Lung (tissue), 12 donors: ENCODE measurements around the gene SPIRE2. TPM values are rescaled to one million over a fixed set of nuclear protein-coding genes. Genes with fewer than 3 reads are reported as not detected.
"Not testable (repeated sequence)": the region's sequence is repeated elsewhere in the genome, so short reads cannot be mapped to it uniquely, and the experiment has no call there.

Experiments
- ATAC-seq: fragments of 200-7000 bp; cut with Tn5 transposase; one replicate; pipeline ENCODE4 v1.9.1; 2020; ENCODE audit warnings: moderate number of reproducible peaks; ENCODE audit not compliant: insufficient read depth, low FRiP score
- DNase-seq, 3 donors: peaks; one replicate each; pipeline ENCODE4 v3.0.0-alpha.2; 2013 to 2017
- H3K27ac ChIP-seq, 2 donors: one replicate each; pipeline ENCODE4 v1.5.1; 2013; ENCODE audit warnings: mild to moderate bottlenecking in 2 of 2, moderate library complexity in 2 of 2, control low read depth in 1 of 2, inconsistent platforms in 1 of 2, low read depth in 1 of 2, low read length in 1 of 2
- H3K27me3 ChIP-seq, 3 donors: one replicate each; pipeline ENCODE4 v1.5.1; 2013; ENCODE audit warnings: low read length in 2 of 3; ENCODE audit not compliant: control insufficient read depth in 3 of 3, insufficient read depth in 3 of 3
- H3K36me3 ChIP-seq, 4 donors: one replicate each; pipeline ENCODE4 v1.5.1; 2013; ENCODE audit warnings: low read length in 4 of 4, mild to moderate bottlenecking in 1 of 4, moderate library complexity in 1 of 4; ENCODE audit not compliant: control insufficient read depth in 4 of 4, insufficient read depth in 4 of 4
- H3K4me1 ChIP-seq, 5 donors: one replicate each; pipeline ENCODE4 v1.5.1; 2013; ENCODE audit warnings: low read length in 5 of 5, mild to moderate bottlenecking in 2 of 5, moderate library complexity in 1 of 5; ENCODE audit not compliant: control insufficient read depth in 5 of 5, insufficient read depth in 5 of 5
- H3K4me3 ChIP-seq: one replicate; pipeline ENCODE4 v1.5.1; 2013; ENCODE audit warnings: mild to moderate bottlenecking, control low read depth, moderate library complexity
- H3K9ac ChIP-seq, 2 donors: one replicate each; pipeline ENCODE4 v1.5.1; 2013; ENCODE audit warnings: low read length in 2 of 2, control low read depth in 1 of 2; ENCODE audit not compliant: insufficient read depth in 1 of 2
- H3K9me3 ChIP-seq, 4 donors: one replicate each; pipeline ENCODE4 v1.5.1; 2013; ENCODE audit warnings: low read length in 3 of 4, mild to moderate bottlenecking in 1 of 4, moderate library complexity in 1 of 4; ENCODE audit not compliant: control insufficient read depth in 4 of 4, insufficient read depth in 3 of 4
- CTCF ChIP-seq: IDR thresholded peaks from 2 replicates; pipeline ENCODE4 v1.5.1; 2012; ENCODE audit warnings: mild to moderate bottlenecking; ENCODE audit errors: control extremely low read depth, extremely low read depth
- WGBS, 2 donors: extraction: QIAGEN DNeasy Blood & Tissue Kit; methylation state at CpG; one replicate each; pipeline ENCODE4 v1.1.7; 2013; 5-methylcytosine and 5-hydroxymethylcytosine counted together
- polyA plus RNA-seq, 2 donors: library from polyadenylated mRNA; stranded (reverse); fragments of 200-250 nt; gene quantifications; one replicate each; pipeline ENCODE4 v1.2.1, GENCODE V29; 2013
- total RNA-seq, 2 donors: library from RNA; depleted of rRNA in 1 of 2; stranded (reverse); fragments of >200 nt in 1 of 2; gene quantifications; one replicate each; pipeline ENCODE4 v1.2.1, GENCODE V29; 2014 to 2021
- donor health status: control.
- donor health status: control.
- donor health status: Bipolar disorder and iron deficiency.
- donor health status: healthy.
- donor health status: DM: yes; HTN: yes; CAD: no.

Gene SPIRE2
- total and polyA plus RNA-seq, 4 donors, result 3.3 to 12.0 (median 8.0) TPM

- Histone ChIP-seq H3K9ac (no peak overlapping the region), H3K4me3 (no peak overlapping the region), H3K4me1 (peaks cover 0 to 19% (median 0%) of the 10 kb centered on the region in 5 donors), H3K36me3 (no peaks in the 10 kb centered on the region), H3K9me3 (peaks cover 0 to under 1% (median 0%) of the 10 kb centered on the region in 4 donors), H3K27ac (no peak overlapping the region), H3K27me3 (no peaks in the 10 kb centered on the region)
- DNase-seq (no peak), ATAC-seq (no peak)
- 72 to 83% methylated on average over 17 of the region's 17 CpGs for WGBS, 2 donors
- no peak for TF ChIP-seq CTCF
These were observed 1.6 kb downstream of the SPIRE2 start for GRCh38 chr16:89829630-89830437.

GRCh38 chr16:89831810-89832328, 3.6 kb downstream of the SPIRE2 start:
- Histone ChIP-seq H3K36me3 (no peaks in the 10 kb centered on the region), H3K4me3 (no peak overlapping the region), H3K27ac (no peak overlapping the region), H3K4me1 (peaks cover 0 to 19% (median 0%) of the 10 kb centered on the region in 5 donors), H3K9ac (no peak overlapping the region), H3K9me3 (peaks cover 0 to 3% (median 0%) of the 10 kb centered on the region in 4 donors), H3K27me3 (no peaks in the 10 kb centered on the region)
- ATAC-seq (no peak), DNase-seq (no peak)
- 95 to 96% methylated on average over 25 of the region's 25 CpGs for WGBS, 2 donors
- TF ChIP-seq CTCF, result no peak

DNA sequence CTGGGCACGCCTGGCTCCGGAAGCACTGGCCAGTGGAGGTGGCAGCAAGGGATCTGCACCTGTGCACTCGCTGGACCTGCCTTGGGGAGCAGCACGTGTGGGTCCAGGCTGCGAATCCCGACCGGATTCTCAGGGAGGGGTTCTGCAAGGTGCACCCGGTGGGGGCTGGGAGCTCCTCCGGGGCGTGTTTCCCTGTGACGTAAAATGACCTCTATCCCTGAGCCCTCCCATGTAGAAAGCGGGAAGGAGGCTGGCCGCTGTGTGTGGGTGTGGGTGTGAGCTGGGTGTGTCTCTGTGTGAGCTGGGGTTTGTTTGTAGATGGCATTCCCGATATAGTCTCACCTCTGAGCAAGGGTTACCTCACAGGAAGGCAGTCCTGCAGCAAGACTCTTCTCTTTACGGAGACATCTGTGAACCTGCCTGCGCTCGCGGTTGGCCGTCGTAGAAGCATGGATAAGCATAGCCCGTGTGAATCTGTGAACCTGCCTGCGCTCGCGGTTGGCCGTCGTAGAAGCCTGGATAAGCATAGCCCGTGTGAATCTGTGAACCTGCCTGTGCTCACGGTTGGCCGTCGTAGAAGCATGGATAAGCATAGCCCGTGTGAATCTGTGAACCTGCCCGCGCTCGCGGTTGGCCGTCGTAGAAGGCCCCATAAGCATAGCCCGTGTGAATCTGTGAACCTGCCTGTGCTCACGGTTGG, 5.5 kb downstream of the SPIRE2 start:
- not testable (repeated sequence) for H3K27me3 ChIP-seq, H3K36me3 ChIP-seq, H3K9ac ChIP-seq, H3K9me3 ChIP-seq, ATAC-seq, H3K27ac ChIP-seq, H3K4me3 ChIP-seq, DNase-seq
- peaks cover 0 to 13% (median 0%) of the 10 kb centered on the region in 5 donors for H3K4me1 ChIP-seq
- 94 to 97% methylated on average over 39 of the region's 39 CpGs for WGBS, 2 donors

DNA sequence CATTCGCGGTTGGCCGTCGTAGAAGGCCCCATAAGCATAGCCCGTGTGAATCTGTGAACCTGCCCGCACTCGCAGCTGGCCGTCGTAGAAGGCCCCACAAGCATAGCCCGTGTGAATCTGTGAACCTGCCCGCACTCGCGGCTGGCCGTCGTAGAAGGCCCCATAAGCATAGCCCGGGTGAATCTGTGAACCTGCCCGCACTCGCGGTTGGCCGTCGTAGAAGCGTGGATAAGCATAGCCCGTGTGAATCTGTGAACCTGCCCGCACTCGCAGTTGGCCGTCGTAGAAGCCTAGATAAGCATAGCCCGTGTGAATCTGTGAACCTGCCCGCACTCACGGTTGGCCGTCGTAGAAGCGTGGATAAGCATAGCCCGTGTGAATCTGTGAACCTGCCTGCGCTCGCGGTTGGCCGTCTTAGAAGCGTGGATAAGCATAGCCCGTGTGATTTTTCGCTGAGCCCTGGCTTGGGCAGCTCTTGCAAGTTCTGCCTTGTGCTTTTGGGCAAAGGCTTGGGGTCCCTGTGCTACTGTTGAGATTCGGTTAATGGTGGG, 6.6 kb downstream of the SPIRE2 start:
- H3K9me3 ChIP-seq, H3K4me1 ChIP-seq, H3K36me3 ChIP-seq, DNase-seq, H3K27me3 ChIP-seq, H3K4me3 ChIP-seq, H3K9ac ChIP-seq, ATAC-seq, H3K27ac ChIP-seq: not testable (repeated sequence)
- 97 to 99% methylated on average over 40 to 42 of the region's 42 CpGs for WGBS, 2 donors

- DNase-seq, H3K4me3 ChIP-seq, H3K36me3 ChIP-seq, H3K27me3 ChIP-seq, H3K4me1 ChIP-seq, ATAC-seq, H3K9me3 ChIP-seq, H3K27ac ChIP-seq, H3K9ac ChIP-seq: not testable (repeated sequence)
- WGBS, 2 donors, result 81 to 82% methylated on average over 15 of the region's 15 CpGs
These were observed 8.2 kb downstream of the SPIRE2 start for GRCh38 chr16:89836484-89836883.
